ENCODE measurements around the gene PPP4R2.
A peak's percentile ranks its signal among the peaks of the same experiment; 100 is the strongest.

DNA sequence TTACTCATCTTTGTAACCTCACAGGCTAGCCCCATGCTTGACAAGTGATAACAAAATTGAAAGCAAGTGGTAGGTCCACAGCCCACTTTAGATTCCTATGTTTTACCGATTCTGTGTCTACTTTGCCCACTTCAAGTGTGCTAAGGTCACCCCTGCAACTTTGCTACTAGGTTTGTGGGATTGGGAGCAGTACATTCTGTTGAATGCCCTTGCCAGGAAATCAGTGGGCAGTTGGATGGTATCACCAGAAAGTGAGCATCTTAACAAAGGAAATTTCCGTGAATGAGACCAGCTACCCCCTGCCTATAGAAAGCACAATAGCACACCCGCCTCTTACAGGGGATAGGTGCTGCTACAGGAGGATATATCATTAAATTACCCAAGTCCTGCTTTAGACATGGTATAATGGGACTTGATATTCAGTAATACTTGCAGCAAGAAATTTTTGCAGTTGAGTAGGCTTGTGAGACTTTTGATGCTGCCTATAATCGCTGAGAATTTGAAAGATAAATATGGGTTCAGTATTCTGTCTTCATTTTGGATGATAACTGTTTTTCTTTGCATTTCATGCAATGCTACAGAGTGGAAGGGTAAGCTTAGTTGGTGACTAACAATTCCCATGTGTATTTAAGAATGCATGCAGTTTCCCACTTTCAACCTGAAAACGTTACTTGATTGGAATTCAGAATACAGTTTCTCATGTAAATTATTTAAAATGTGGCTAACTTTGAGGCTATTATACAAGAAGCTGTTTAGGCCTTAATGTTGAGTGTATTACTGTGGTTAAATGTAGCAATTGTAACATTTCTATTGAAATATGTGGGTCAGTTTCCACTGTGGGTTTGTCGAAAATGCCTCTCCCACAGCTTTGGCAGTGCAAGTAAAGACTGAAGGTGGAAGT, 74.3 kb downstream of the PPP4R2 start:
- TF ChIP-seq CTCF (IDR thresholded peaks at IDR 0.05; ENCODE audit: insufficient read depth, low read length) (no peak), POLR2AphosphoS5 (IDR thresholded peaks at IDR 0.05; ENCODE audit: low read depth) (peak; percentile 28; the same call in 1 of the 2 replicates), SPI1 (IDR thresholded peaks at IDR 0.05; ENCODE audit: borderline replicate concordance, low read depth) (no peak)
- TF ChIP-seq, protein P1, sequence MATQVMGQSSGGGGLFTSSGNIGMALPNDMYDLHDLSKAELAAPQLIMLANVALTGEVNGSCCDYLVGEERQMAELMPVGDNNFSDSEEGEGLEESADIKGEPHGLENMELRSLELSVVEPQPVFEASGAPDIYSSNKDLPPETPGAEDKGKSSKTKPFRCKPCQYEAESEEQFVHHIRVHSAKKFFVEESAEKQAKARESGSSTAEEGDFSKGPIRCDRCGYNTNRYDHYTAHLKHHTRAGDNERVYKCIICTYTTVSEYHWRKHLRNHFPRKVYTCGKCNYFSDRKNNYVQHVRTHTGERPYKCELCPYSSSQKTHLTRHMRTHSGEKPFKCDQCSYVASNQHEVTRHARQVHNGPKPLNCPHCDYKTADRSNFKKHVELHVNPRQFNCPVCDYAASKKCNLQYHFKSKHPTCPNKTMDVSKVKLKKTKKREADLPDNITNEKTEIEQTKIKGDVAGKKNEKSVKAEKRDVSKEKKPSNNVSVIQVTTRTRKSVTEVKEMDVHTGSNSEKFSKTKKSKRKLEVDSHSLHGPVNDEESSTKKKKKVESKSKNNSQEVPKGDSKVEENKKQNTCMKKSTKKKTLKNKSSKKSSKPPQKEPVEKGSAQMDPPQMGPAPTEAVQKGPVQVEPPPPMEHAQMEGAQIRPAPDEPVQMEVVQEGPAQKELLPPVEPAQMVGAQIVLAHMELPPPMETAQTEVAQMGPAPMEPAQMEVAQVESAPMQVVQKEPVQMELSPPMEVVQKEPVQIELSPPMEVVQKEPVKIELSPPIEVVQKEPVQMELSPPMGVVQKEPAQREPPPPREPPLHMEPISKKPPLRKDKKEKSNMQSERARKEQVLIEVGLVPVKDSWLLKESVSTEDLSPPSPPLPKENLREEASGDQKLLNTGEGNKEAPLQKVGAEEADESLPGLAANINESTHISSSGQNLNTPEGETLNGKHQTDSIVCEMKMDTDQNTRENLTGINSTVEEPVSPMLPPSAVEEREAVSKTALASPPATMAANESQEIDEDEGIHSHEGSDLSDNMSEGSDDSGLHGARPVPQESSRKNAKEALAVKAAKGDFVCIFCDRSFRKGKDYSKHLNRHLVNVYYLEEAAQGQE (IDR thresholded peaks at IDR 0.05; ENCODE audit: insufficient replicate concordance, low read depth) = no peak
